K562 (cell line): ENCODE data around the gene ARMH1. TPM values are rescaled to one million over a fixed set of nuclear protein-coding genes. Genes with fewer than 3 reads are reported as not detected.

Experiments used
- BCL6 ChIP-seq: fragments of 250-450 bp; sonication (Bioruptor Pico); IDR thresholded peaks from 2 replicates; pipeline ENCODE4 v1.4.0; 2020
- CCNT2 ChIP-seq: IDR thresholded peaks from 2 replicates; pipeline ENCODE4 v1.6.1; 2011; ENCODE audit warnings: borderline replicate concordance, low read depth, mild to moderate bottlenecking, moderate library complexity, mixed read lengths, low read length; ENCODE audit not compliant: insufficient read length; ENCODE audit errors: extremely low read depth
- ELF2 ChIP-seq: fragments of 250-450 bp; sonication (Bioruptor Pico); IDR thresholded peaks from 2 replicates; pipeline ENCODE4 v1.5.0; 2021; ENCODE audit warnings: mild to moderate bottlenecking
- ETS2 ChIP-seq: IDR thresholded peaks from 2 replicates; pipeline ENCODE4 v1.6.1; 2016; ENCODE audit warnings: borderline replicate concordance, missing genetic modification characterization, mild to moderate bottlenecking, moderate library complexity, missing compliant biosample characterization; ENCODE audit not compliant: poor library complexity, severe bottlenecking
- GTF2A2 ChIP-seq: IDR thresholded peaks from 2 replicates; pipeline ENCODE4 v1.6.1; 2016; ENCODE audit warnings: mild to moderate bottlenecking, missing genetic modification characterization, missing compliant biosample characterization
- POLR2H ChIP-seq: IDR thresholded peaks from 2 replicates; pipeline ENCODE4 v1.6.1; 2016; ENCODE audit warnings: missing genetic modification characterization, low read depth, mild to moderate bottlenecking, control low read depth, missing compliant biosample characterization, moderate library complexity
- SIN3B ChIP-seq: fragments of 450-650 bp; IDR thresholded peaks from 2 replicates; pipeline ENCODE4 v1.6.1; 2017; ENCODE audit warnings: low read depth, mild to moderate bottlenecking, moderate library complexity
- SNIP1 ChIP-seq: fragments of 450-650 bp; IDR thresholded peaks from 2 replicates; pipeline ENCODE4 v1.7.1; 2017; ENCODE audit warnings: low read depth, mild to moderate bottlenecking
- SP2 ChIP-seq: IDR thresholded peaks from 2 replicates; pipeline ENCODE4 v1.6.1; 2011; ENCODE audit warnings: mild to moderate bottlenecking, low read depth, low read length, moderate library complexity; ENCODE audit not compliant: poor library complexity, severe bottlenecking; ENCODE audit errors: extremely low read depth
- STAT6 ChIP-seq: sonication (generic); formaldehyde crosslinking; IDR thresholded peaks from 2 replicates; pipeline ENCODE4 v1.8.1; 2023; ENCODE audit warnings: mild to moderate bottlenecking, missing genetic modification reagents
- TARDBP ChIP-seq: fragments of 450-650 bp; IDR thresholded peaks from 2 replicates; pipeline ENCODE4 v1.6.1; 2016
- TEAD1 ChIP-seq, 2 experiments: fragments of 450-650 bp in 1 of 2; sonication (generic) in 1 of 2; formaldehyde crosslinking; IDR thresholded peaks; 2 replicates each; pipeline versions ENCODE4 v1.4.0 to v1.8.0; 2020 to 2022; ENCODE audit warnings: mild to moderate bottlenecking in 2 of 2, missing genetic modification reagents in 1 of 2
- TFAM ChIP-seq: fragments of 250-450 bp; sonication (Bioruptor Pico); conservative IDR thresholded peaks from 2 replicates; pipeline ENCODE4 v1.5.0; 2021; ENCODE audit warnings: mild to moderate bottlenecking, moderate library complexity
- VEZF1 ChIP-seq: fragments of 200-800 bp; sonication (Bioruptor generic); IDR thresholded peaks from 2 replicates; pipeline ENCODE4 v1.6.1; 2017; ENCODE audit warnings: missing genetic modification characterization, missing compliant biosample characterization
- ZBTB7A ChIP-seq: IDR thresholded peaks from 2 replicates; pipeline ENCODE4 v1.6.1; 2011; ENCODE audit warnings: low read depth, mild to moderate bottlenecking, low read length, moderate library complexity, borderline replicate concordance; ENCODE audit not compliant: control insufficient read depth
- ZNF23 ChIP-seq: fragments of 250-450 bp; sonication (Bioruptor Pico); IDR thresholded peaks from 2 replicates; pipeline ENCODE4 v1.4.0; 2020; ENCODE audit warnings: mild to moderate bottlenecking
- ZNF699 ChIP-seq: fragments of 250-450 bp; sonication (Bioruptor Pico); IDR thresholded peaks from 2 replicates; pipeline ENCODE4 v1.8.0; 2021; ENCODE audit warnings: mild to moderate bottlenecking, moderate library complexity; ENCODE audit not compliant: insufficient replicate concordance
- polyA plus RNA-seq, 8 experiments: library from polyadenylated mRNA; depleted of rRNA in 4 of 8; stranded (reverse) in 5 of 8; unstranded in 3 of 8; fragments of >200 nt; fragmentation: Nextera tagmentation in 2 of 8; fragmentation: Illumina TruSeq in 1 of 8; extraction: Ambion mirVana in 2 of 8; extraction: Trizol in 1 of 8; gene quantifications; 2 replicates each; pipeline versions ENCODE4 v1.2.1 to v1.2.3, GENCODE V29; 2011 to 2014; ENCODE audit warnings: inconsistent platforms in 1 of 8, missing spikeins in 1 of 8
- total RNA-seq, 7 experiments: library from RNA; depleted of rRNA in 6 of 7; stranded (reverse); fragments of >200 nt in 6 of 7; fragmentation: Illumina TruSeq in 2 of 7; extraction: Trizol in 2 of 7; gene quantifications; 2 replicates each; pipeline versions ENCODE4 v1.2.1 to v1.2.3, GENCODE V29; 2011 to 2021; ENCODE audit warnings: low replicate concordance in 1 of 7
- TF ChIP-seq, protein P1 (sequence below): fragments of 250-450 bp; sonication (Bioruptor Pico); IDR thresholded peaks from 2 replicates; pipeline ENCODE4 v1.8.0; 2022; ENCODE audit warnings: inconsistent platforms
- TF ChIP-seq, protein P2 (sequence below), 2 experiments: fragments of 150-350 bp in 1 of 2; IDR thresholded peaks; 2 replicates each; pipeline ENCODE4 v1.6.1; 2012 to 2016; ENCODE audit warnings: low read depth in 2 of 2, low read length in 2 of 2, mild to moderate bottlenecking in 1 of 2, moderate library complexity in 1 of 2

ARMH1 gene
- total and polyA plus RNA-seq, 9 of the 15 experiments (the other 6 are each of a cell fraction or from before 2014, with no cell fraction given), result 0.41 TPM; not detected in 8

DNA sequence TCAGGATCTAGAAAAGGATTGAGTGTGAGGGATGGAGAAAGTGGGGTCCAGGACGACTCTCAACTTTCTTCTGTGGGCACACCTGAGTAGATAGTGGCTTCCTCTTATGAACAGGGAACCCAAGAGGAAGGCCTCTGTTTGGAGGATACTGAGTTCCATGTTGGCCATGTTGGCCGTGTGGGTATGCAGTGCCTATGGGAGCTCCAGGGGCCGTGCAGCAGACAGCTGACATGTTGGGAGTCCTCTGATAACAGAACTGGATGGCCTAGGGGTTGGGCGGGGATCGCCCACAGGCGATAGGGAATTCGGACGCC is 43.2 kb upstream of the ARMH1 start (continued):
- TF ChIP-seq SP2 (no peak), STAT6 (CRISPR knock-in tag) (no peak), ZNF699 (CRISPR knock-in tag) (no peak), TARDBP (no peak), VEZF1 (CRISPR knock-in tag) (no peak), ZNF23 (CRISPR knock-in tag) (no peak), GTF2A2 (tag) (no peak), CCNT2 (no peak), SIN3B (no peak), TEAD1 (CRISPR knock-in tag; IDR thresholded peaks at IDR 0.05) (peak in 1 of 2 experiments; percentile 49; a peak in 1 of 4 replicates), TFAM (CRISPR knock-in tag) (no peak), SNIP1 (no peak), ZBTB7A (no peak), ETS2 (tag) (no peak), BCL6 (CRISPR knock-in tag) (no peak), ELF2 (no peak), POLR2H (tag) (no peak)
- TF ChIP-seq, protein P1, sequence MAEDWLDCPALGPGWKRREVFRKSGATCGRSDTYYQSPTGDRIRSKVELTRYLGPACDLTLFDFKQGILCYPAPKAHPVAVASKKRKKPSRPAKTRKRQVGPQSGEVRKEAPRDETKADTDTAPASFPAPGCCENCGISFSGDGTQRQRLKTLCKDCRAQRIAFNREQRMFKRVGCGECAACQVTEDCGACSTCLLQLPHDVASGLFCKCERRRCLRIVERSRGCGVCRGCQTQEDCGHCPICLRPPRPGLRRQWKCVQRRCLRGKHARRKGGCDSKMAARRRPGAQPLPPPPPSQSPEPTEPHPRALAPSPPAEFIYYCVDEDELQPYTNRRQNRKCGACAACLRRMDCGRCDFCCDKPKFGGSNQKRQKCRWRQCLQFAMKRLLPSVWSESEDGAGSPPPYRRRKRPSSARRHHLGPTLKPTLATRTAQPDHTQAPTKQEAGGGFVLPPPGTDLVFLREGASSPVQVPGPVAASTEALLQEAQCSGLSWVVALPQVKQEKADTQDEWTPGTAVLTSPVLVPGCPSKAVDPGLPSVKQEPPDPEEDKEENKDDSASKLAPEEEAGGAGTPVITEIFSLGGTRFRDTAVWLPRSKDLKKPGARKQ (CRISPR knock-in tag), result no peak
- TF ChIP-seq, protein P2, sequence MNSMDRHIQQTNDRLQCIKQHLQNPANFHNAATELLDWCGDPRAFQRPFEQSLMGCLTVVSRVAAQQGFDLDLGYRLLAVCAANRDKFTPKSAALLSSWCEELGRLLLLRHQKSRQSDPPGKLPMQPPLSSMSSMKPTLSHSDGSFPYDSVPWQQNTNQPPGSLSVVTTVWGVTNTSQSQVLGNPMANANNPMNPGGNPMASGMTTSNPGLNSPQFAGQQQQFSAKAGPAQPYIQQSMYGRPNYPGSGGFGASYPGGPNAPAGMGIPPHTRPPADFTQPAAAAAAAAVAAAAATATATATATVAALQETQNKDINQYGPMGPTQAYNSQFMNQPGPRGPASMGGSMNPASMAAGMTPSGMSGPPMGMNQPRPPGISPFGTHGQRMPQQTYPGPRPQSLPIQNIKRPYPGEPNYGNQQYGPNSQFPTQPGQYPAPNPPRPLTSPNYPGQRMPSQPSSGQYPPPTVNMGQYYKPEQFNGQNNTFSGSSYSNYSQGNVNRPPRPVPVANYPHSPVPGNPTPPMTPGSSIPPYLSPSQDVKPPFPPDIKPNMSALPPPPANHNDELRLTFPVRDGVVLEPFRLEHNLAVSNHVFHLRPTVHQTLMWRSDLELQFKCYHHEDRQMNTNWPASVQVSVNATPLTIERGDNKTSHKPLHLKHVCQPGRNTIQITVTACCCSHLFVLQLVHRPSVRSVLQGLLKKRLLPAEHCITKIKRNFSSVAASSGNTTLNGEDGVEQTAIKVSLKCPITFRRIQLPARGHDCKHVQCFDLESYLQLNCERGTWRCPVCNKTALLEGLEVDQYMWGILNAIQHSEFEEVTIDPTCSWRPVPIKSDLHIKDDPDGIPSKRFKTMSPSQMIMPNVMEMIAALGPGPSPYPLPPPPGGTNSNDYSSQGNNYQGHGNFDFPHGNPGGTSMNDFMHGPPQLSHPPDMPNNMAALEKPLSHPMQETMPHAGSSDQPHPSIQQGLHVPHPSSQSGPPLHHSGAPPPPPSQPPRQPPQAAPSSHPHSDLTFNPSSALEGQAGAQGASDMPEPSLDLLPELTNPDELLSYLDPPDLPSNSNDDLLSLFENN (IDR thresholded peaks at IDR 0.05; ENCODE audit: low read depth in 2 of 2, low read length in 2 of 2), result 0 out of 4 replicates have a peak, but pooled peaks of 1 of the 2 experiments have one; percentile 41
